CD4-positive, alpha-beta T cell (primary cell): ENCODE data around the gene CDH24. TPM values are rescaled to one million over a fixed set of nuclear protein-coding genes. Genes with fewer than 3 reads are reported as not detected.

Experiments used
- ATAC-seq: fragments of 200-7000 bp; cut with Tn5 transposase; one replicate; pipeline ENCODE4 v1.10.0; 2022; ENCODE audit warnings: mild to moderate bottlenecking; ENCODE audit not compliant: poor library complexity
- CTCF ChIA-PET: fragments of 350-600 bp; sonication (Branson Sonifier 250); formaldehyde crosslinking; loops from one replicate; lab custom pipeline; 2021; ENCODE audit warnings: antibody characterized with exemption, inconsistent platforms; lab: Charles Lee
- POLR2A ChIA-PET: fragments of 350-600 bp; sonication (Branson Sonifier 250); formaldehyde crosslinking; loops from one replicate; lab custom pipeline; 2021; ENCODE audit warnings: antibody characterized with exemption, inconsistent platforms; lab: Charles Lee
- DNase-seq, 14 experiments: peaks; one replicate each; pipeline ENCODE4 v3.0.0-alpha.2; 2013 to 2020; ENCODE audit warnings: mixed read lengths in 2 of 14
- H3K27ac ChIP-seq, 2 donors: one replicate each; pipeline versions ENCODE4 v1.5.1 to v1.7.0; 2013; ENCODE audit warnings: low read length in 2 of 2, low read depth in 1 of 2, mild to moderate bottlenecking in 1 of 2
- H3K27me3 ChIP-seq, 2 experiments: 1 replicate in 1 of 2; 2 replicates in 1 of 2; pipeline versions ENCODE4 v1.6.1 to v1.7.0; 2013; ENCODE audit warnings: low read length in 2 of 2, control low read depth in 1 of 2, mild to moderate bottlenecking in 1 of 2, moderate library complexity in 1 of 2; ENCODE audit not compliant: insufficient read depth in 2 of 2, control insufficient read depth in 1 of 2
- H3K36me3 ChIP-seq: one replicate; pipeline ENCODE4 v1.6.1; 2013; ENCODE audit warnings: low read length, control low read depth; ENCODE audit not compliant: insufficient read depth
- H3K4me1 ChIP-seq: one replicate; pipeline ENCODE4 v1.6.1; 2013; ENCODE audit warnings: low read length, control low read depth; ENCODE audit not compliant: insufficient read depth
- H3K4me3 ChIP-seq: one replicate; pipeline ENCODE4 v1.5.1; 2013; ENCODE audit warnings: mild to moderate bottlenecking, low read length, moderate library complexity
- H3K9me3 ChIP-seq, 2 experiments: 1 replicate in 1 of 2; 2 replicates in 1 of 2; pipeline versions ENCODE4 v1.6.1 to v1.7.0; 2013; ENCODE audit warnings: low read length in 2 of 2, mild to moderate bottlenecking in 2 of 2, control low read depth in 1 of 2, moderate library complexity in 1 of 2; ENCODE audit not compliant: control insufficient read depth in 1 of 2, insufficient read depth in 1 of 2
- H3K27ac Mint-ChIP-seq: one replicate; pipeline ENCODE4 v1.8.0; 2020; ENCODE audit warnings: mixed read lengths
- H3K27me3 Mint-ChIP-seq: one replicate; pipeline ENCODE4 v1.8.0; 2021; ENCODE audit warnings: mixed read lengths
- H3K36me3 Mint-ChIP-seq: one replicate; pipeline ENCODE4 v1.8.0; 2021; ENCODE audit warnings: low read depth, mixed read lengths
- H3K4me1 Mint-ChIP-seq: one replicate; pipeline ENCODE4 v1.8.0; 2021; ENCODE audit warnings: low read depth, mixed read lengths
- H3K4me3 Mint-ChIP-seq: one replicate; pipeline ENCODE4 v1.8.0; 2020; ENCODE audit warnings: mild to moderate bottlenecking, mixed read lengths
- H3K9me3 Mint-ChIP-seq: one replicate; pipeline ENCODE4 v1.8.0; 2020; ENCODE audit warnings: mixed read lengths
- CTCF ChIP-seq: fragments of 200-600 bp; IDR thresholded peaks from one replicate; pipeline ENCODE4 v1.8.0; 2022; ENCODE audit warnings: antibody characterized with exemption, mild to moderate bottlenecking
- intact Hi-C, 2 experiments: fragments of 100-400 bp; cut with DNase I in 1 of 2; cut with micrococcal nuclease in 1 of 2; formaldehyde crosslinking; loops; one replicate each; pipeline versions ENCODE4 v1.15.1 to v1.9.0; 2023 to 2025; cut with DNase I, micrococcal nuclease
- total RNA-seq, 174 experiments: library from RNA in 2 of 174; stranded (reverse) in 2 of 174; gene quantifications; one replicate each; pipeline ENCODE4 v1.2.3 and lab custom pipeline; 2021 to 2026

CDH24 gene
- total RNA-seq, 2 experiments from 2014 or later = 3.3 to 3.7 TPM

- Mint-ChIP-seq H3K4me1 (peaks cover 41% of the 10 kb centered on the region), H3K27ac (no peak overlapping the region), H3K4me3 (no peak overlapping the region), H3K36me3 (peaks cover 73% of the 10 kb centered on the region), H3K27me3 (no peaks in the 10 kb centered on the region), H3K9me3 (no peaks in the 10 kb centered on the region)
- no peak for DNase-seq
- ChIA-PET POLR2A (interaction anchor here (2.0 kb wide), 2 partner anchors 9 to 28 kb away, joined by 15 to 22 read pairs; partner anchors contain the start of genes ACIN1, C14orf119 and CDH24), CTCF (interaction anchor here (1.0 to 2.0 kb wide), 4 partner anchors 9 to 94 kb away, joined by 4 to 27 read pairs (median 8); no protein-coding TSS in a partner anchor)
- no peaks in the 10 kb centered on the region for H3K27me3 ChIP-seq
- H3K36me3 ChIP-seq = peaks cover 75% of the 10 kb centered on the region
- H3K27ac ChIP-seq = no peak overlapping the region
- H3K4me3 ChIP-seq = no peak overlapping the region
- intact Hi-C loops = no loop called here
- TF ChIP-seq CTCF = no peak
- ATAC-seq = no peak
- no peaks in the 10 kb centered on the region for H3K9me3 ChIP-seq
- peaks cover 33% of the 10 kb centered on the region for H3K4me1 ChIP-seq
These were observed 9.8 kb upstream of the CDH24 start for GRCh38 chr14:23066855-23067744.

- Mint-ChIP-seq H3K4me1 (peaks cover 34% of the 10 kb centered on the region), H3K4me3 (no peak overlapping the region), H3K27me3 (no peaks in the 10 kb centered on the region), H3K36me3 (peaks cover 68% of the 10 kb centered on the region), H3K27ac (no peak overlapping the region), H3K9me3 (no peaks in the 10 kb centered on the region)
- no peak for TF ChIP-seq CTCF
- intact Hi-C loops = no loop called here
- CTCF ChIA-PET = interaction anchor here (1.0 to 1.6 kb wide), 2 partner anchors 8 to 72 kb away, joined by 4 to 5 read pairs; no protein-coding TSS in a partner anchor
- Histone ChIP-seq H3K27ac (no peak overlapping the region), H3K9me3 (no peaks in the 10 kb centered on the region), H3K27me3 (no peaks in the 10 kb centered on the region), H3K4me3 (no peak overlapping the region), H3K4me1 (peaks cover 26% of the 10 kb centered on the region), H3K36me3 (peaks cover 75% of the 10 kb centered on the region)
- no peak for ATAC-seq
- POLR2A ChIA-PET = no interaction called here
- DNase-seq = no peak
These were observed 9.0 kb upstream of the CDH24 start for GRCh38 chr14:23066368-23066767.

- DNase-seq (no peak), ATAC-seq (no peak)
- ChIA-PET POLR2A (no interaction called here), CTCF (interaction anchor here (1.6 to 2.7 kb wide), 2 partner anchors 13 to 77 kb away, joined by 5 to 9 read pairs; no protein-coding TSS in a partner anchor)
- Mint-ChIP-seq H3K36me3 (peaks cover 82% of the 10 kb centered on the region), H3K27me3 (no peaks in the 10 kb centered on the region), H3K9me3 (no peaks in the 10 kb centered on the region), H3K27ac (no peak overlapping the region), H3K4me3 (no peak overlapping the region), H3K4me1 (peaks cover 9% of the 10 kb centered on the region)
- no peak overlapping the region for H3K27ac ChIP-seq
- no peaks in the 10 kb centered on the region for H3K9me3 ChIP-seq
- H3K36me3 ChIP-seq = peaks cover 90% of the 10 kb centered on the region
- peaks cover 8% of the 10 kb centered on the region for H3K4me1 ChIP-seq
- no peak for TF ChIP-seq CTCF
- intact Hi-C loops = no loop called here
- no peak overlapping the region for H3K4me3 ChIP-seq
- H3K27me3 ChIP-seq = no peaks in the 10 kb centered on the region
These were observed 6.3 kb upstream of the CDH24 start for GRCh38 chr14:23063601-23064000.
